Bronchial epithelial cell (primary cell): ENCODE data around the gene CPHXL. TPM values are rescaled to one million over a fixed set of nuclear protein-coding genes. Genes with fewer than 3 reads are reported as not detected.

Experiments used
- DNase-seq: peaks from one replicate; pipeline ENCODE4 v3.0.0-alpha.2; 2010; ENCODE audit warnings: low read depth
- FAIRE-seq: peaks from 2 replicates; lab custom pipeline; 2011; peaks lifted over from hg19 to GRCh38; lab: Jason Lieb, UNC
- H3K27me3 ChIP-seq: 2 replicates; pipeline ENCODE4 v1.5.1; 2011; ENCODE audit warnings: low read length; ENCODE audit not compliant: control insufficient read depth, insufficient read depth
- H3K36me3 ChIP-seq: 2 replicates; pipeline ENCODE4 v1.5.1; 2011; ENCODE audit warnings: low read length; ENCODE audit not compliant: control insufficient read depth, insufficient read depth
- H3K4me3 ChIP-seq: 2 replicates; pipeline ENCODE4 v1.5.1; 2011; ENCODE audit warnings: mild to moderate bottlenecking, low read depth, low read length, control low read depth
- total RNA-seq: library from RNA; depleted of rRNA; stranded (reverse); fragments of >200 nt; gene quantifications from 2 replicates; pipeline ENCODE4 v1.2.1, GENCODE V29; 2014
- TF ChIP-seq, protein P1 (sequence below): IDR thresholded peaks from 2 replicates; pipeline ENCODE4 v1.5.1; 2011; ENCODE audit warnings: mild to moderate bottlenecking, moderate library complexity, low read length, control low read depth, inconsistent platforms; ENCODE audit not compliant: insufficient read depth, severe bottlenecking

Gene CPHXL
- total RNA-seq, 1 donor from 2014 or later = not detected

DNA sequence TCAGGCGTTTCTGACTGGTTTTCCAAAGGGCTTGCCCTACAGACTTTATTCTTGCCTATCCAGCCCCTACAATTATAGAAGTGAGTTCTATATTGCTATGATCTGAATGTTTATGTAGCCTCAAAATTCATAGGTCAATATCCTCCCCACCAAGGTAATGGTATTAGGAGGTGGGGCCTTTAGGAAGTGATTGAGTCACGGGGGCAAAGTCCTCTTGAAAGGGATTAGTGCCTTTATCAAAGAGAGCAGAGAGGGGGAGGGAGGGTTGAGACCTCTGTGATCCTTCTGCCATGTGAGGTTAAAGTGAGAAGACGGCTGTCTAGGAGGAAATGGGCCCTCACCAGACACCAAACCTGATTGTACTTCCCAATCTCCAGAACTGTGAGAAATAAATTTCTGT is 931 bp upstream of the CPHXL start:
- DNase-seq (no peak), FAIRE-seq (no peak)
- H3K36me3 ChIP-seq = no peaks in the 10 kb centered on the region
- TF ChIP-seq, protein P1, sequence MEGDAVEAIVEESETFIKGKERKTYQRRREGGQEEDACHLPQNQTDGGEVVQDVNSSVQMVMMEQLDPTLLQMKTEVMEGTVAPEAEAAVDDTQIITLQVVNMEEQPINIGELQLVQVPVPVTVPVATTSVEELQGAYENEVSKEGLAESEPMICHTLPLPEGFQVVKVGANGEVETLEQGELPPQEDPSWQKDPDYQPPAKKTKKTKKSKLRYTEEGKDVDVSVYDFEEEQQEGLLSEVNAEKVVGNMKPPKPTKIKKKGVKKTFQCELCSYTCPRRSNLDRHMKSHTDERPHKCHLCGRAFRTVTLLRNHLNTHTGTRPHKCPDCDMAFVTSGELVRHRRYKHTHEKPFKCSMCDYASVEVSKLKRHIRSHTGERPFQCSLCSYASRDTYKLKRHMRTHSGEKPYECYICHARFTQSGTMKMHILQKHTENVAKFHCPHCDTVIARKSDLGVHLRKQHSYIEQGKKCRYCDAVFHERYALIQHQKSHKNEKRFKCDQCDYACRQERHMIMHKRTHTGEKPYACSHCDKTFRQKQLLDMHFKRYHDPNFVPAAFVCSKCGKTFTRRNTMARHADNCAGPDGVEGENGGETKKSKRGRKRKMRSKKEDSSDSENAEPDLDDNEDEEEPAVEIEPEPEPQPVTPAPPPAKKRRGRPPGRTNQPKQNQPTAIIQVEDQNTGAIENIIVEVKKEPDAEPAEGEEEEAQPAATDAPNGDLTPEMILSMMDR = no peak
- H3K27me3 ChIP-seq = no peaks in the 10 kb centered on the region
- H3K4me3 ChIP-seq = no peak overlapping the region

DNA sequence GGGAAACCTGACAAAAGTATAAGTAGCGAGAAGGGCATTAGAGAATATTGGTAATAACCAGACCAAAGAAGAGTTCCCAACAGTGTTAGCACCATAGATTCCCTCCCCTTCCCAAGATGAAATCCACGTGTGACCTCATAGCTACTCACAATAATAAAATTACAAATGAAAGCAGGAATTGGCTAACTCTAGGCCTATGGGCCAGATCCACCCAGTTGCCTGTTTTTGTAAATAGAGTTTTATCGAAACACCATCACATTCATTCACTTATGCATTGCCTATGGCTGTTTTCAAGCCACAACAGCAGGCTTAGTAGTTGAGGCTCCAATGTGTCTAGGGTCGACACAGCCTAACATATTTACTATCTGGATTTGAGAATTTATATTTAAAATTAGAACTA is 7.8 kb downstream of the CPHXL start:
- no peak overlapping the region for H3K4me3 ChIP-seq
- H3K27me3 ChIP-seq = no peaks in the 10 kb centered on the region
- H3K36me3 ChIP-seq = no peaks in the 10 kb centered on the region
- TF ChIP-seq, protein P1 = no peak
- no peak for FAIRE-seq
- no peak for DNase-seq

DNA sequence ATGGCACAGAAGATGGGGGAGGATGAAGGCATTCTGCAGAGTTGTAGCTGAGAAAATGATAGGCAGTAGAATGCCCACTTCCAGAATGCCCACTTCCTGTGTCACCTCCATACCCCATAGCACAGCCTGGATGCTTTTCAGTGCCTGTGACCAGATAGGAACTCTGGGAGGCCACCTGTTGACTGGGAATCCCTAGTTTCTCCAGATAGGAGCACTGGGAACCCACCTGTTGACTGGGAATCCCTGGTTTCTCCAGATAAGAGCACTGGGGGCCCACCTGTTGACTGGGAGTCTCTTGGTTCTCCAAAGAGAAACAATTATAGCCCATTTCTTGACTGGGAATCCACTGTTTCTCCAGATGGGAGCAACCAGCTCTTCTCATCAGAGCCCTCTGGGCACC is 11.6 kb downstream of the CPHXL start:
- no peak for DNase-seq
- Histone ChIP-seq H3K27me3 (no peaks in the 10 kb centered on the region), H3K36me3 (no peaks in the 10 kb centered on the region), H3K4me3 (no peak overlapping the region)
- TF ChIP-seq, protein P1 = no peak
- no peak for FAIRE-seq

DNA sequence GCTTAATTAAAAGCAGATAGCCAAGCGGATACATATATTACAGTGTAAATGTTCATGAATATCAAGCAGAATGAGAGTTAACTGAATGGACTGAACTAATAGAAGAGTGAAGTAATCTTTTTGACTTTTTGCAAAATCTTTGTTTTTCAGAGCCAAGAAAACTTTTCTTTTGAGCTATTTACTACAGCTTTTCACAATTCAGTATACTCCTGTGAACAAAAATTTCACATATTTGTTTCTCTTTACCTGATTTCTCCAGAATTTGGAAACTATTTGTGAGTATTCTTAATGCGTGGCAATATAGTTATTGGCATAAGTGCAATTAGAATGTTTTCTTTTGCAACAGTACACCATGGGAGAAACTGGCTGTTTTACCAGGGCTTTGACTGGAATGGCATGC is 15.9 kb downstream of the CPHXL start:
- no peak for DNase-seq
- TF ChIP-seq, protein P1 = no peak
- FAIRE-seq = no peak
- Histone ChIP-seq H3K4me3 (no peak overlapping the region), H3K27me3 (no peaks in the 10 kb centered on the region), H3K36me3 (no peaks in the 10 kb centered on the region)

DNA sequence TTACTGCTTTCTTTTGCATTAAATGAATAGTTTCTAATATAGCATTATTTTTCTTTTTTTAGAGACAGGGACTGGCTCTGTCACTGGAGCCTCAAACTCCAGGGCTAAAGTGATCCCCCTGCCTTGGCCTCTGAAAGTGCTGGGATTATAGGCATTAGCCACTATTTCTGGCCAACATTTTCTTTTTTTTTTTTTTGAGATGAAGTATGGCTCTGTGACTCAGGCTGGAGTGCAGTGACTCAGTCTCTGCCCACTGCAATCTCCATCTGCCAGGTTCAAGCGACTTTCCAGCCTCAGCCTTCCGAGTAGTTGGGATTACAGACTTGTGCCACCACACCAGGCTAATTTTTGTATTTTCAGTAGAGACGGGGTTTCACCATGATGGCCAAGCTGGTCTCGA is 23.0 kb downstream of the CPHXL start:
- no peaks in the 10 kb centered on the region for H3K27me3 ChIP-seq
- FAIRE-seq (no peak), DNase-seq (peak; percentile 11)
- no peaks in the 10 kb centered on the region for H3K36me3 ChIP-seq
- TF ChIP-seq, protein P1 = no peak
- H3K4me3 ChIP-seq = no peak overlapping the region

DNA sequence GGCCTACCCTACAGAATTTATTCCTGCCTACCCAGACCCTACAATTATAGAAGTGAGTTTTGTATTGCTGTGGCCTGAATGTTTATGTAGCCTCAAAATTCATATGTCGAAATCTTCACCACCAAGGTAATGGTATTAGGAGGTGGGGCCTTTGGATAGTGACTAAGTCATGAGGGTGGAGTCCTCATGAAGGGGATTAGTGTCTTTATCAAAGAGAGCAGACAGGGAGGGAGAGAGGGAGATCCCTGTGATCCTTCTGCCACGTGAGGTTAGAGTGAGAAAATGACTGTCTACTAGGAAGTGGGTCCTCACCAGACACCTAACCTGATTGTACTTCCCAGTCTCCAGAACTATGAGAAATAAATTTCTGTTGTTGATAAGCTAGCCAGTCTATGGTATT is 24.0 kb downstream of the CPHXL start:
- no peak overlapping the region for H3K4me3 ChIP-seq
- FAIRE-seq = no peak
- peak; percentile 24 for DNase-seq
- no peaks in the 10 kb centered on the region for H3K27me3 ChIP-seq
- TF ChIP-seq, protein P1 = no peak
- H3K36me3 ChIP-seq = no peaks in the 10 kb centered on the region
